ENCODE measurements around the gene CBX4. TPM values are rescaled to one million over a fixed set of nuclear protein-coding genes. Genes with fewer than 3 reads are reported as not detected.

CBX4 gene
- total and polyA plus RNA-seq, 8 donors, result 11.1 to 22.3 (median 17.0) TPM

GRCh38 chr17:79793924-79794304 is 45.3 kb downstream of the CBX4 start:
- no peak overlapping the region for H3K27ac ChIP-seq
- intact Hi-C loops (cut with DNase I), result no loop called here
- peak overlapping the region in 1 of 2 donors; percentile 24 for H3K4me3 ChIP-seq
- H3K4me1 ChIP-seq, result peaks cover 27 to 57% of the 10 kb centered on the region in 2 donors
- no peaks in the 10 kb centered on the region for H3K9me3 ChIP-seq
- ATAC-seq (no peak), DNase-seq (peak in 1 of 4 donors; percentile 34)
- peaks cover 0 to 11% of the 10 kb centered on the region in 2 donors for H3K36me3 ChIP-seq
- TF ChIP-seq, protein P1, sequence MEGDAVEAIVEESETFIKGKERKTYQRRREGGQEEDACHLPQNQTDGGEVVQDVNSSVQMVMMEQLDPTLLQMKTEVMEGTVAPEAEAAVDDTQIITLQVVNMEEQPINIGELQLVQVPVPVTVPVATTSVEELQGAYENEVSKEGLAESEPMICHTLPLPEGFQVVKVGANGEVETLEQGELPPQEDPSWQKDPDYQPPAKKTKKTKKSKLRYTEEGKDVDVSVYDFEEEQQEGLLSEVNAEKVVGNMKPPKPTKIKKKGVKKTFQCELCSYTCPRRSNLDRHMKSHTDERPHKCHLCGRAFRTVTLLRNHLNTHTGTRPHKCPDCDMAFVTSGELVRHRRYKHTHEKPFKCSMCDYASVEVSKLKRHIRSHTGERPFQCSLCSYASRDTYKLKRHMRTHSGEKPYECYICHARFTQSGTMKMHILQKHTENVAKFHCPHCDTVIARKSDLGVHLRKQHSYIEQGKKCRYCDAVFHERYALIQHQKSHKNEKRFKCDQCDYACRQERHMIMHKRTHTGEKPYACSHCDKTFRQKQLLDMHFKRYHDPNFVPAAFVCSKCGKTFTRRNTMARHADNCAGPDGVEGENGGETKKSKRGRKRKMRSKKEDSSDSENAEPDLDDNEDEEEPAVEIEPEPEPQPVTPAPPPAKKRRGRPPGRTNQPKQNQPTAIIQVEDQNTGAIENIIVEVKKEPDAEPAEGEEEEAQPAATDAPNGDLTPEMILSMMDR (IDR thresholded peaks at IDR 0.05), result no peak
- H3K27me3 ChIP-seq, result peaks cover 53 to 70% of the 10 kb centered on the region in 2 donors

DNA sequence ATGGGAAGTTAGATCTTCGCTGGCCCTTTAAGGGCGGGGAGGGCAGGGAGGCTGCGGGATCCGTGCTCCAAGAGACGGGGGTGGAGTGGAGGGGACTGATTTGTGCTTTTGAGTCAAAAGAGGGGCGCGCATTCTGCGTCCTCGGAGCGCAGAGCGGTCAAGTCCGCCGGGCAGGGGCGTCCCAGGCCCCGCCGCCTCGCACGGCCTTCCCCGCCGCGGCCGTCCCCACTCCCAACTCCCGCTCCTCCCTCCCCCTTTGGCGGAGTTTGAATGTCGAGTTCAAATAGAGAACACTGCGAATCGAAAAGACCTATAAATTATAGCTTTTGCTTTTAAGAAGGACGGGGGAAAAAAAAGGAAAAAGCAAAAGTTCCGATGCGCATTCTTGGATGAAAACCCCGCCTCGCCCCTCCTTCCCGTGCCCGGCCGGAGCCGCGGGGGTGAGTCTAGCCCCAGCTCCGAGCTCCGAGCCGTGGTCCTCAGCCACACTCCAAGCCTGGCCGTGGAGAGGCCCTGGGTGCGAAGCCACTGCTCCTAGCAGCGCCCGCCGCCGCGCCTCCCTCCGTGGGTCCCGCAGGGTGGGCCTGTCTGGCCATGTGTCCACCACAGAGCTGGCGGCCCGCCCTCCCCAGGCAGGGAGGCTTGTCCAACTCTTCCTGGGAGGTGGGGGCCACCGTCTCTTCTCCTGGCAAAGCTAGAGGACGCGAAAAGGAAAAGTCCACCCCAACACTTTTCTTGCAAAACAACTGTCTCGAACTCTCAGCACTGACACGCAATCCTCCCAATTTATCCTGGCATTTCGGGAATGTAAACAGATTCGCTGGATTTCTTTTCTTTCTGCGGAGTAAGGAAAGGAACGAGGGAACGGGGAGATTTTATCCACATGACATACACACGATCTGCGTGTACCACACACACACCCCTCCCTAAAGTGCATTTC is 46.0 kb downstream of the CBX4 start:
- TF ChIP-seq, protein P1 (IDR thresholded peaks at IDR 0.05), result no peak
- intact Hi-C loops (cut with DNase I), result no loop called here
- Histone ChIP-seq H3K36me3 (peaks cover 0 to 11% of the 10 kb centered on the region in 2 donors), H3K27me3 (peaks cover 53 to 70% of the 10 kb centered on the region in 2 donors), H3K9me3 (no peaks in the 10 kb centered on the region), H3K4me3 (peak overlapping the region in 1 of 2 donors; percentile 24), H3K4me1 (peaks cover 22 to 51% of the 10 kb centered on the region in 2 donors), H3K27ac (no peak overlapping the region)
- DNase-seq, result peak in 1 of 4 donors; percentile 82
- no peak for ATAC-seq

DNA sequence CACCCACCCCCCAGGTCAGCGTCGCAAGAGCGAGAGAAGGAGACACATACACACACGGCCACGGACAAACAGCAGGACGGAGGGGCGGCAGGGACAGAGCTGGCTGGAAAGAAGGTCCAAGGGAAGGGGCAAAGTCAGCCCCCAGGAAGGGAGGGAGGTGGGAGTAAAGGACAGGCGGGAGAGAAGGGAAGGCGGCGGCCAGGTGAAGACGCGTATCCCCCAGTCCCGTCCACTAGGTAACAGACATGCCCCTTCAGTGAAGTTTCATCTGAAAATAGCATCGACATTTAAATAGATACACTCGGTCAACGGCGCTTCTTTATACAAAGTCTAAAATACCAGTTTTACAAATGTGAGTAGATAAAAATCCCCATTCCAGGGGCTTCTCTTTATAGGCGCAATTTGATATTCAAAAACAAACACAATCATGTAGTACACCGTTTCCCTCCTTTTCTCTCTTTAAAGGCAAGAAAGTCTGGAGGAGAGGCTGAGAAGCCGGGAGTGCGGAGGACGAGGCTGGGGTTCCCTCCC is 46.8 kb downstream of the CBX4 start:
- intact Hi-C loops (cut with DNase I), result no loop called here
- ATAC-seq (no peak), DNase-seq (no peak)
- H3K9me3 ChIP-seq, result no peaks in the 10 kb centered on the region
- TF ChIP-seq, protein P1 (IDR thresholded peaks at IDR 0.05), result no peak
- no peak overlapping the region for H3K27ac ChIP-seq
- no peak overlapping the region for H3K4me3 ChIP-seq
- H3K4me1 ChIP-seq, result peaks cover 17 to 45% of the 10 kb centered on the region in 2 donors
- H3K36me3 ChIP-seq, result peaks cover 0 to 11% of the 10 kb centered on the region in 2 donors
- H3K27me3 ChIP-seq, result peaks cover 48 to 70% of the 10 kb centered on the region in 2 donors

GRCh38 chr17:79791735-79792161 is 47.5 kb downstream of the CBX4 start:
- H3K27me3 ChIP-seq, result peaks cover 48 to 75% of the 10 kb centered on the region in 2 donors

More at GRCh38 chr17:79791735-79792161, 47.5 kb downstream of the CBX4 start:
- Histone ChIP-seq H3K4me1 (peaks cover 17 to 45% of the 10 kb centered on the region in 2 donors), H3K9me3 (no peaks in the 10 kb centered on the region), H3K4me3 (no peak overlapping the region), H3K27ac (no peak overlapping the region), H3K36me3 (peaks cover 0 to 11% of the 10 kb centered on the region in 2 donors)
- DNase-seq (no peak), ATAC-seq (no peak)
- TF ChIP-seq, protein P1 (IDR thresholded peaks at IDR 0.05), result no peak
- intact Hi-C loops (cut with DNase I), result no loop called here
